ENCODE data around the gene TSHZ2.

DNA sequence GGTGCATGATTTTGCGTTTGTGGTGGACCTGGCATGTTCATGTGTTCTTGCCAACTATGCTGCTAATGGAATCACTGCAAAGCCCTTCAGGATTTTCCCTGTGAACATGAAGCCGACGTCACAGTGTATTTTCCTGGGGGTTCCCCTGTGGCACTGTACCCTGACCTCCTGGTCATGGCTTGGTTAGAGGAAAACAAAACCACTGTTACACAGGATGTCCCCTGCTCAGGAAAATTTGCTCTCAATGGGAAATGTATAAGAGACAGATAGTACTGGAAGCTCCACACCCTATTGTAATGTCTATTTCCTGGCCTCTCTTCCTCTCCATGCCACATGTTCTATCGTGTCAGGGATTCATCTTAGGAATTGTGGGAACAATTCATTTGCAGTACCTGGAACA is 19.7 kb downstream of the TSHZ2 start:
- TF ChIP-seq ZNF274 (IDR thresholded peaks at IDR 0.05; ENCODE audit: low read depth, low read length), result no peak
- no peak for TF ChIP-seq YY1 (IDR thresholded peaks at IDR 0.05; ENCODE audit: insufficient read depth, insufficient read length)

Measured in NT2/D1 (cell line).